Breast epithelium (tissue), 4 donors: Measurements from ENCODE around the gene CCSER1. TPM values are rescaled to one million over a fixed set of nuclear protein-coding genes. Genes with fewer than 3 reads are reported as not detected.

ENCODE experiments used
- DNase-seq, 2 donors: peaks; one replicate each; pipeline ENCODE4 v3.0.0-alpha.2; 2019; ENCODE audit warnings: low spot score in 2 of 2
- H3K27ac ChIP-seq, 2 donors: fragments of 200-600 bp; sonication (generic) in 1 of 2; one replicate each; pipeline ENCODE4 v1.5.1; 2016 to 2019; ENCODE audit warnings: mild to moderate bottlenecking in 1 of 2
- H3K27me3 ChIP-seq, 2 donors: fragments of 200-600 bp; sonication (generic) in 1 of 2; one replicate each; pipeline versions ENCODE4 v1.5.1 to v1.6.0; 2017 to 2019; ENCODE audit warnings: control low read depth in 1 of 2, mild to moderate bottlenecking in 1 of 2
- H3K36me3 ChIP-seq: fragments of 200-600 bp; one replicate; pipeline ENCODE4 v1.5.1; 2019
- H3K4me1 ChIP-seq, 2 donors: fragments of 200-600 bp; sonication (generic); one replicate each; pipeline ENCODE4 v1.5.1; 2016 to 2019; ENCODE audit warnings: control low read depth in 1 of 2
- H3K4me3 ChIP-seq, 3 donors: fragments of 200-600 bp; sonication (generic); 1 replicate in 2 of 3; 2 replicates in 1 of 3; pipeline ENCODE4 v1.5.1; 2016 to 2019; ENCODE audit warnings: mild to moderate bottlenecking in 3 of 3, moderate library complexity in 2 of 3
- H3K9me3 ChIP-seq, 2 donors: fragments of 200-600 bp; sonication (generic) in 1 of 2; one replicate each; pipeline ENCODE4 v1.5.1; 2016 to 2019; ENCODE audit warnings: control low read depth in 1 of 2
- CTCF ChIP-seq, 3 donors: fragments of 450-650 bp; IDR thresholded peaks; one replicate each; pipeline ENCODE4 v1.5.1; 2016 to 2017; ENCODE audit warnings: antibody characterized with exemption in 3 of 3, mild to moderate bottlenecking in 3 of 3, moderate library complexity in 3 of 3
- POLR2A ChIP-seq: fragments of 450-650 bp; IDR thresholded peaks from one replicate; pipeline ENCODE4 v1.6.1; 2016; ENCODE audit warnings: antibody characterized with exemption, mild to moderate bottlenecking, moderate library complexity
- POLR2AphosphoS5 ChIP-seq, 3 donors: sonication (generic); formaldehyde crosslinking; IDR thresholded peaks; one replicate each; pipeline ENCODE4 v1.6.1; 2017; ENCODE audit warnings: antibody characterized with exemption in 3 of 3
- intact Hi-C: fragments of 100-400 bp; cut with DNase I; formaldehyde crosslinking; loops from one replicate; pipeline ENCODE4 v1.15.1; 2023; ENCODE audit warnings: low total_unique reads
- total RNA-seq, 3 donors: library from RNA; depleted of rRNA; stranded (reverse); fragments of >200 nt; gene quantifications; one replicate each; pipeline ENCODE4 v1.1.0, GENCODE V29; 2016

Gene CCSER1
- total RNA-seq, 3 donors from 2014 or later: 6.4 to 73.3 (median 55.7) TPM

DNA sequence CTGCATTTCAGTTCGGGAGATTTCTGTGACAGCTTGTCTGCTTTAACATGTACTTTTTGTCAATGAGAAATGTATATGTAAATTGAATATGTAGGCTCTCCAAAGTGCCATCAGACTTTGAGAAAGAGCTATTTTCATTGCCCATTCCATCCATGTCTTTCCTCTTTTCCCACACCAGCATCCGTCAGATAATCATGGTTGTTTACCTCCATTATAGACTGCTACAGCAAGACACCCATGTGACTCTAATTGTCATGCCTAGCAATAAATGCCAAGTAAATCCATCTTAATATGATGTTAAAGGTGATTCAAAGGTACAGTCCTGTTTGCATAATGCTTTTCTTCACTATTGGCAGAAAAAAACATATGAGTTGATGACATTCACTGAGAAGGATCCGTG is 1157.3 kb downstream of the CCSER1 start:
- no peak for TF ChIP-seq POLR2AphosphoS5 (IDR thresholded peaks at IDR 0.05)
- TF ChIP-seq CTCF (IDR thresholded peaks at IDR 0.05): no peak
- no peak for TF ChIP-seq POLR2A
- H3K27ac ChIP-seq: no peak overlapping the region
- no peaks in the 10 kb centered on the region for H3K4me1 ChIP-seq
- no peaks in the 10 kb centered on the region for H3K27me3 ChIP-seq
- no peaks in the 10 kb centered on the region for H3K36me3 ChIP-seq
- no peak for DNase-seq
- H3K4me3 ChIP-seq: no peak overlapping the region
- intact Hi-C loops: no loop called here
- H3K9me3 ChIP-seq: no peaks in the 10 kb centered on the region

- no peak overlapping the region for H3K4me3 ChIP-seq
- no peaks in the 10 kb centered on the region for H3K36me3 ChIP-seq
- no peaks in the 10 kb centered on the region for H3K4me1 ChIP-seq
- intact Hi-C loops: no loop called here
- no peaks in the 10 kb centered on the region for H3K27me3 ChIP-seq
- H3K9me3 ChIP-seq: no peaks in the 10 kb centered on the region
- TF ChIP-seq CTCF (IDR thresholded peaks at IDR 0.05): no peak
- no peak for TF ChIP-seq POLR2A
- TF ChIP-seq POLR2AphosphoS5 (IDR thresholded peaks at IDR 0.05): no peak
- DNase-seq: no peak
- no peak overlapping the region for H3K27ac ChIP-seq
These were observed 1158.3 kb downstream of the CCSER1 start for GRCh38 chr4:91285487-91285886.

- DNase-seq: no peak
- Histone ChIP-seq H3K27ac (no peak overlapping the region), H3K36me3 (no peaks in the 10 kb centered on the region), H3K4me3 (no peak overlapping the region), H3K4me1 (no peaks in the 10 kb centered on the region), H3K27me3 (no peaks in the 10 kb centered on the region), H3K9me3 (no peaks in the 10 kb centered on the region)
- intact Hi-C loops: no loop called here
- no peak for TF ChIP-seq POLR2A
- TF ChIP-seq CTCF (IDR thresholded peaks at IDR 0.05): no peak
- no peak for TF ChIP-seq POLR2AphosphoS5 (IDR thresholded peaks at IDR 0.05)
These were observed 1161.6 kb downstream of the CCSER1 start for GRCh38 chr4:91288702-91289311.

GRCh38 chr4:91298156-91298700 is 1171.0 kb downstream of the CCSER1 start:
- TF ChIP-seq POLR2AphosphoS5 (IDR thresholded peaks at IDR 0.05): no peak
- no peak for TF ChIP-seq POLR2A
- no peak for TF ChIP-seq CTCF (IDR thresholded peaks at IDR 0.05)
- Histone ChIP-seq H3K4me1 (no peaks in the 10 kb centered on the region), H3K36me3 (no peaks in the 10 kb centered on the region), H3K27ac (no peak overlapping the region), H3K27me3 (no peaks in the 10 kb centered on the region), H3K4me3 (no peak overlapping the region), H3K9me3 (no peaks in the 10 kb centered on the region)
- intact Hi-C loops: no loop called here
- no peak for DNase-seq

DNA sequence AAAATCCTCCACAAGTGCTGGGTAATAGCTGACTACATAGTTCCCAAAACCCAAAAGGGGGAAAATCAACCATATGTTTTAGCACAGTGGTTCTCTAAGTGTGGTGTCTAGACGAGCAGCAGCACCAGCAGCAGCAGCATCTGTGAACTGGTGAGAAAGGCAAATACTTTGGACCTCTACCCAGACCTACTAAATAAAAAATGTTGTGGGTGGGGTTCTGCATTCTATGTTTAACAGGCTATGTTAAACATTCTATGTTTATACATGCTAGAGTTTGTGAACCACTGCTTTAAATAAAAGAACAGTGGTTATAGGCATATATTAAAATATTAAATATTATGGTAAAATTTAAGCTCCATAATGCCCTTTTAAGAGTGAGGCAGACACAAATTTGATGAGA is 1171.6 kb downstream of the CCSER1 start:
- intact Hi-C loops: no loop called here

More for the DNA sequence above, 1171.6 kb downstream of the CCSER1 start:
- Histone ChIP-seq H3K9me3 (no peaks in the 10 kb centered on the region), H3K4me1 (no peaks in the 10 kb centered on the region), H3K36me3 (no peaks in the 10 kb centered on the region), H3K4me3 (no peak overlapping the region), H3K27ac (no peak overlapping the region), H3K27me3 (no peaks in the 10 kb centered on the region)
- TF ChIP-seq POLR2A: no peak
- TF ChIP-seq CTCF (IDR thresholded peaks at IDR 0.05): no peak
- TF ChIP-seq POLR2AphosphoS5 (IDR thresholded peaks at IDR 0.05): no peak
- DNase-seq: no peak
